ENCODE results near the gene PARP11.
A peak's percentile ranks its signal among the peaks of the same experiment; 100 is the strongest.
"Not testable (repeated sequence)": the region's sequence is repeated elsewhere in the genome, so short reads cannot be mapped to it uniquely, and the experiment has no call there.

The PARP11 gene

DNA sequence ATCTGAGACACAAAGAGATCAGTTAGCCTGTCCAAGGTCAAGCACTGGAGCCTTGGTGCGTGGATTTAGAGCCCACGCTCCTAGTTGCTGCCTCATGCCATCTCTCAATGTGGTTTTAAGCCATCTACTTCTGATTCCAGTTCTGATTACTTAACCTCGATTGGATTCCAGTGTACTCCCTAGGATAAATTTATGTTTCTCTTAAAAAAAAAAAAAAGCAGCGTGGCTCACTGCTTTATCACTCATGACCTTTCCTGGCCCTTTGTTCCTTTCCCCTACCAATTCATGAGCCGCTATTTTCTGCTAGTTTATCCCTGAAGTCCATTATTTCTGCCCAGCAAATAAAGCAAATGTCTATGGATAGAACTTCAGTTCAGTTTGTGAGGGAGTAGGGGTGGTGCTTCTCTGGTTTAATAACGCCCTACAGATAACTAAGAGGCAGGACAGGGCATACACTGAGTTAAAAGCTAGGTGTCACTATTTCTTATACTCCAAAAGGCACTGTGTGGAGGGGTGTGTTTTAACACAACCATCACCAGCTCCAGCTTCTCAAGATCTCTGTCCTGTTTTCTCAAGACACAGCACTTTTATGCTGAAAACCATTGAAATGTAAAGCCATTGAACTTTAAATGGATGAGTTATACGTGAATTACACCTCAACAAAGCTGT, 9.8 kb upstream of the PARP11 start:
- DNase-seq (ENCODE audit: extremely low read depth in 1 of 2, low read depth in 1 of 2): no peak

- DNase-seq (ENCODE audit: extremely low read depth in 1 of 2, low read depth in 1 of 2): no peak
Measured at GRCh38 chr12:3882406-3882805, 9.2 kb upstream of the PARP11 start.

GRCh38 chr12:3881281-3881950, 8.2 kb upstream of the PARP11 start:
- no peak for DNase-seq (ENCODE audit: extremely low read depth in 1 of 2, low read depth in 1 of 2)

- no peak for DNase-seq (ENCODE audit: extremely low read depth in 1 of 2, low read depth in 1 of 2)
Measured at GRCh38 chr12:3879846-3880245, 6.6 kb upstream of the PARP11 start.

DNA sequence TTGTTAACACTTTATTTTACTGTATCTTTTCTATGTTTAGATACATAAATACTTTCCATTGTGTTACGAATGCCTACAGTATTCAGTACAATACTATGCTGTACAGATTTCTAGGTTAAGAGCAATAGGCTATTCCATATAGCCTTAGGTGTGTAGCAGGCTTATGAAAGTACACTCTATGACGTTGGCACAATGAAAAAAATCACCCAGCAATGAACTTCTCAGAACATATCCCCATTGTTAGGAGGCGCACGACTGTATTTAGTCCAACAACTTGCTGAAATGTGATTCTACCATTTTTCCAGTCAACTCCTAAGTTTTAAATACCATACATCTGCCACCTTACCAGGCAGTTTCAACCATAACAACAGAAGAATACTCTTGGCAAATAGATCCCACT, 1.8 kb downstream of the PARP11 start:
- no peak for DNase-seq (ENCODE audit: extremely low read depth in 1 of 2, low read depth in 1 of 2)

DNA sequence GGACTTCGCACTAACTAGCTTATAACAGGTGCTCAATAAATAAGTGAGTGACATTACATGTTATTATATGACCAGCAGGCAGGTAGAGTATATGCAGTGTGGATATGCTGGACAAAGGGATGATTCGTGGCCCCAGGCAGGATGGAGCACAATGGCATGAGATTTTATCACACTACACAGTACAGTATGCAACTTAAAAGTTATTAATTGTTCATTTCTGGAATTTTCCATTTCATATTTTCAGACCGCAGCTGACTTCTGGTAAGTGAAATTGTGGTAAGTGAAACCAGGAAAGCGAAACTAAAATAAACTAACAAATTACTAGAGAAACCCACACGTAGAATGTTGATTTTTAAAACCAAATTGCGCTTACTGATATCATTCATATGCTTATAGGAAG, 3.3 kb downstream of the PARP11 start:
- peak in 1 of 2 donors; percentile 2 for DNase-seq (ENCODE audit: extremely low read depth in 1 of 2, low read depth in 1 of 2)

GRCh38 chr12:3869433-3869832, 3.8 kb downstream of the PARP11 start:
- DNase-seq (ENCODE audit: extremely low read depth in 1 of 2, low read depth in 1 of 2): no peak

DNA sequence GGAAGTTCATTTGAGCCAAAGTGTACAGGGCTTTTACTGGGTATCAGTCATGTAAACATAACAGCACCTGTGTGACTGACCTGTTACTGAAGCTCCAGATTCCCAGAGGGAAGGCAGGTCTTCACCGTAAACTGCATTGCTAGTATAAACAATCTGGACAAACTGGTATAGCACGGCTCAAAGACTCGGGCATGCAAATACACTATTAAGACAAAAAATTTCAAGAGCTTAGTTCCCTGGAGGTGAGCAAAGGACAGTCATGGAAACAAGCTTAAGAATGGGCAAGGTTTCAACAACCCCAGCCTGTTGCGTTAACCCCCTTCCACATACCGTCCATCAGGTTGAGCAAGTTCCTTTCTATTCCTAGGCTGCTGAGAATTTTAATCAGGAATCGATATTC, 9.4 kb downstream of the PARP11 start:
- DNase-seq (ENCODE audit: extremely low read depth in 1 of 2, low read depth in 1 of 2): no peak

- DNase-seq (ENCODE audit: extremely low read depth in 1 of 2, low read depth in 1 of 2): no peak
Measured at GRCh38 chr12:3842517-3842916, 30.7 kb downstream of the PARP11 start.

- DNase-seq (ENCODE audit: extremely low read depth in 1 of 2, low read depth in 1 of 2): no peak
Measured at GRCh38 chr12:3841783-3842182, 31.4 kb downstream of the PARP11 start.

DNA sequence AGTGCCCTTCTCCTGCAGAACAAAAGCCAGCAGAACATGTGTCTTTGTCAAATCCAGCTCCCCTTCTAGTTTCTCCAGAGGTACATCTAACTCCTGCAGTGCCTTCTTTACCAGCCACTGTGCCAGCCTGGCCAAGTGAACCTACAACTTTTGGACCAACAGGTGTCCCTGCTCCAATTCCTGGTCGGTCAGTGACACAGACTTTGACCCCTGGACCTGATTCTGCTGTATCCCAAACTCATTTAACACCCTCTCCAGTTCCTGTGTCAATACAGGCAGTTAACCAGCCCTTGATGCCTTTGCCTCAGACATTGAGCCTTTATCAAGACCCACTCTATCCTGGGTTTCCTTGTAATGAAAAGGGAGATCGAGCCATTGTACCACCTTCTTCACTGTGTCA, 32.4 kb downstream of the PARP11 start:
- DNase-seq (ENCODE audit: extremely low read depth in 1 of 2, low read depth in 1 of 2): not testable (repeated sequence)

- not testable (repeated sequence) for DNase-seq (ENCODE audit: extremely low read depth in 1 of 2, low read depth in 1 of 2)
Measured at GRCh38 chr12:3839745-3840144, 33.5 kb downstream of the PARP11 start.

DNA sequence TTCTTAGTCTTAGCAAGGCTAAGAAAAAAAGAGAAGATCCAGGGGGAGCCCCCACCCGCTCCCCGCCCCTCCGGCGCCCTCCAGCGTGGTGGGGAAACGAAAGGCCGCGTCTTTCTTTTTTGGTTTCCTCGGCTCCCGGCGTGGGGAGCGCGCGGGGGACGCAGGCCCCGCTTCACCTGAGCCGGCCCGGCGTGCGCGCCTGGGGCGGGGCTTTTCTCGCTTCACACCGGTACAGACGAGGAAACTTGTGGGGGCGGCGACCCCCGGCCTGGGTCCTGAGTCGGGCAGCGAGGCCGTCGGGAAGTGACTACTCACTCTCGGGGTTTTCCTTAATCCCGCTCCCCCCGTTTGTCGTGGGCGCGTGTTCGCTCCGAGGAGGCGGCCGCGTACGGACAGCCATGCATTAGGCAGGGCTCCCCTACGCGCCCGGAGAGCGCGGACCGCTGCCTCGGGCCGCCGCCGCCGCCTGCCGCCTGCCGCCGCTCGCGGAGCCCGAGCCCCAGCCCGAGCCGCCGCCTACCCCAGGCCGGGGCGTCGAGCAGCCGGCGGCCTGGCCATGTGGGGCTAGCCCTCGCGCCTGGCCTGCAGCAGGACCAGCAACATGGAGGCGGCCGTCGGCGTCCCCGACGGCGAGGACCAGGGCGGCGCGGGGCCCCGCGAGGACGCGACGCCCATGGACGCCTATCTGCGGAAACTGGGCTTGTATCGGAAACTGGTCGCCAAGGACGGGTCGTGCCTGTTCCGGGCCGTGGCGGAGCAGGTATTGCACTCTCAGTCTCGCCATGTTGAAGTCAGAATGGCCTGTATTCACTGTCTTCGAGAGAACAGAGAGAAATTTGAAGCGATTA, 34.3 kb downstream of the PARP11 start:
- DNase-seq (ENCODE audit: extremely low read depth in 1 of 2, low read depth in 1 of 2): not testable (repeated sequence)

DNA sequence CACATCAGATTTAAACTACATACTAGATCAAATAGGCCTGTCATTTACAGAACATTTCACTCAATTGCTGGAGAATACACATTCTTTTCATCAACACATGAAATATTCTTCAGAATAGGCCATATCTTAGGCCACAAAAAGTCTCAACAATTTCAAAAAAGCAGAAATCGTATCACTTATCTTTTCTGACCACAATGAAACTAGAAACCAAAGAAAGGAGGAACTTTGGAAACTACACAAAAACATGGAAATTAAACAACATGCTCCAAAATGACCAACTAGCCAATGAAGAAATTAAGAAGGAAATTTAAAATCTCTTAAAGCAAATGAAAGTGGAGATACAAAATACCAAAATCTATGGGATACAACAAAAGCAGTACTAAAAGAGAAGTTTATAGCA, 35.1 kb downstream of the PARP11 start:
- DNase-seq (ENCODE audit: extremely low read depth in 1 of 2, low read depth in 1 of 2): no peak

DNA sequence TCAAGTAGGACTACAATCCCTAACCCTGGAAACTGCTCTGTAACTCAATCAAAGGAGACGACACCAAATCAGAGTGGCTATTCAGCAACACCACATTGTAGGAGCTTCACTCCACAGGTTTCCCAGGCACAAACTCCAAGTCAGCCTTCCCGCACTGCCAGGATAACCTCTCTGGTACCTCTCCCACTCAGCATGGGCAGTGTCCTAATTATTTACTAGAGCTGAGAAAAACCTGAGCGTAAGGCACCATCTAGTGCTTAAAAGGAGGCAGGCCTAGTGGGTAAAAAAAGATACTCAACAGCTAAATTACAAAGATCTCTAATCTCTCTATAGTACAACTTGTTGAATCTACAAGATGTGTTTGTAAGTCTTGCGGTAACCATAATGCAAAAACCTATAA, 36.1 kb downstream of the PARP11 start:
- DNase-seq (ENCODE audit: extremely low read depth in 1 of 2, low read depth in 1 of 2): no peak

- no peak for DNase-seq (ENCODE audit: extremely low read depth in 1 of 2, low read depth in 1 of 2)
Measured at GRCh38 chr12:3836641-3837040, 36.6 kb downstream of the PARP11 start.

DNA sequence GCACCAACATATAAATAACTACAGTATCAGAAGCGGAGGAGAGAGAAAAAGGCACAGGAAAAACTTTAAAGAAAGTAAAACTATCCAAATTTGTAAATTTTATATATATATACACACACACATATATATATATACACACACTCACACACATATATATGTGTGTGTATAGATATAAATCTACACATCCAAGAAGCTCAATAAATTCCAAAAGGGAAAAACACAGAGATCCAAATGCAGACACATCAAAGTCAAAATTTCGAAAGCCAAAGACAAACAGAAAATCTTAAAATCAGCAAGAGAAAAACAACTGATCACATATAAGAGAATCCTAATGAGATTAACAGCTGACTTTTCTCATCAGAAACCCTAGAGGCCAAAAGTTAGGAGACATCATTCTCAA, 37.3 kb downstream of the PARP11 start:
- no peak for DNase-seq (ENCODE audit: extremely low read depth in 1 of 2, low read depth in 1 of 2)

DNA sequence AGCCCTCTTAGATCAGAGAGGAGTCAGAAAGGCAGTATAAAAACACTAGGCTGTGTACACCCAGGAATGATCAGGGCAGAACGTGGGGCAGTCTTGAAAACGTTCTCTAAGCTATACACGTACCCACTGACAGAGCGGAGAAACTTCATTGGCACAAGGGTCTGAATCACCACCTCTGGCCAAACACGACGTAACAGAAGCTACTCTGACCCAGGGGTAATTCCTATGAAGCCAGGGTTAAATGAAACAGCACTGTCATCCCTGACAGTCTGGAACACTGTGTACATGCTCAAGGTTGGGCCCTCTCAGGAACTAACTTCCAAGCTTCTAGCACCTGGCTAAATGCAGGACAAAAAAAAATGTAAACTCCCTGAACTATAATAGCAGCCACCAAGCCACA, 38.4 kb downstream of the PARP11 start:
- no peak for DNase-seq (ENCODE audit: extremely low read depth in 1 of 2, low read depth in 1 of 2)

DNA sequence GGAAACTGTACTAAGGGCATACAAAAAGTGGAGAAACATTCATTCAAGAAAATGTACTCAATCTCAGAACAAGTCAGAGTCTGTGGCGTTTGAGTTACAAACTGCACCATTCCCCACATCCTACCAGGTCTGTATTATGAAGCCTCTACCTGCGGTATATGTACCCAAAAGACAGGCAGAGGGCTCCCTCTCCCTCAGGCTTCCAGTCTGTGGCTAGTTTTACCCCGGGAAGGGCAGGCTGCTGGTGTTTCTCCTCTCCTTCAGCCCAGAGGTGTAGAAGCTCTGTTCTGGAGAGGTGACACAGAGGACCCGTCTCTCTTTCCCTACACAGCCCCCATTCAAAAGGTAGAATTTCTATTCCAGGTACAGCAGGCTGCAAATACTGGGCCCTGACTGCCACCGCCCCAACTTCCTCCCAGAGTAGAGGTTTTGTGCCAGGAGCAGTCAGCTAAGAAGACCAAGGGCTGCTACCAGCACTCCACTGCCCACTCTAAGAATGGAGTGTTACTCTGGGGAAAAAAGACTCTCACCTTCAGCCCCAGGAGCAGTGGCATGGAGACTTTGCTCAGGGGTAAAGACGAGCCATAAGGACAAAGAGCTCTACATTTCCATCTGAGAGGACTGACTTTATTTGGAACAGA, 39.4 kb downstream of the PARP11 start:
- no peak for DNase-seq (ENCODE audit: extremely low read depth in 1 of 2, low read depth in 1 of 2)

DNA sequence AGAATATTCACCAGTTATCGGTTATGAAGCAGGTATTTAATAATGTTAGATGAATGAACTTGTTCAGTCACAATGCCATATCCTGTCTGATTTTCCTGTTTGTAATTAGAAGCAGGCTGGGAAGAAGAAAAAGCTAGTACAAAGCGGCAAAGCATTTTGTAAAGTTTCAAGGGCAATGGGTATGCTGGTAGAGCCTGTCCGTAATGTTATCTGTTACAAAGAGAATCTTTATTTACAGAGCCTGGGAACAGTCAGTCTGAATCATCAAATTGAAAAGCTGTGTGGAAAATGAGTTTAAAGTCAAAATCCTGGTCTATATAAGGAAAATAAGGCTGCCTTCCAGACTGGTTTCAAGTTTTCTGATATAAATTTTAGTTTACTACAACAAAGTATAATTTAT, 40.5 kb downstream of the PARP11 start:
- DNase-seq (ENCODE audit: extremely low read depth in 1 of 2, low read depth in 1 of 2): no peak

DNA sequence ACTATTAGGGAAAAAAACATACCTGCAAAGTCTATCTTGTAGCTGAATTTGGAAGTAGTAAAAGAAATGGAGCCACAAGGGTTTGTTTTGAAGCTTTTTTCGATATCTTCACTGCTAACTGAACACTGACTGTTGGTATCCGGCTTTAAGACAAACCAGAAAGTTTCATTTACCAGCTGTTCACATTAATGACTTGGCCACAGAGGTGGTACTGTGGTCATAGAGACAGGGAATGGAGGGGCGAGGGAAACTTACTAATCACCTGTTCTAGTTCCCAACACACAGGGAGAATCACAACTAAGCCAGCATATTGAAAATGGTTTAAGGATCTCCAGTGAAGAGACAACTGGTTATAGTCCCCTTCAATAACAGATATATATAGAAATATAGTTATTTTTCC, 44.3 kb downstream of the PARP11 start:
- no peak for DNase-seq (ENCODE audit: extremely low read depth in 1 of 2, low read depth in 1 of 2)
